Measurements from ENCODE around the gene MRPL37. TPM values are rescaled to one million over a fixed set of nuclear protein-coding genes. Genes with fewer than 3 reads are reported as not detected.
A peak's percentile ranks its signal among the peaks of the same experiment; 100 is the strongest.

Gene MRPL37
- total RNA-seq, 2 experiments from 2014 or later = 24.0 to 24.4 TPM

GRCh38 chr1:54263601-54264226 lies 63.7 kb downstream of the MRPL37 start:
- no peak overlapping the region for H3K4me3 Mint-ChIP-seq
- no peaks in the 10 kb centered on the region for H3K27me3 Mint-ChIP-seq
- DNase-seq (no peak), ATAC-seq (ENCODE audit: poor library complexity) (no peak)
- POLR2A ChIA-PET = no interaction called here
- no peak overlapping the region for H3K27ac ChIP-seq (ENCODE audit: low read depth in 1 of 2, low read length in 2 of 2)
- H3K27me3 ChIP-seq (ENCODE audit: control insufficient read depth in 1 of 2, insufficient read depth in 2 of 2, low read length in 2 of 2) = no peaks in the 10 kb centered on the region
- H3K4me3 ChIP-seq (ENCODE audit: low read length) = no peak overlapping the region
- H3K27ac Mint-ChIP-seq = no peak overlapping the region
- peaks cover 2% of the 10 kb centered on the region for H3K4me1 ChIP-seq (ENCODE audit: insufficient read depth, low read length)
- no peaks in the 10 kb centered on the region for H3K9me3 Mint-ChIP-seq
- peaks cover 7% of the 10 kb centered on the region for H3K4me1 Mint-ChIP-seq (ENCODE audit: low read depth)
- intact Hi-C loops (cut with DNase I, micrococcal nuclease) = no loop called here
- no peaks in the 10 kb centered on the region for H3K9me3 ChIP-seq (ENCODE audit: control insufficient read depth in 1 of 2, insufficient read depth in 1 of 2, low read length in 2 of 2)
- peaks cover 12% of the 10 kb centered on the region for H3K36me3 ChIP-seq (ENCODE audit: insufficient read depth, low read length)
- CTCF ChIA-PET = no interaction called here
- H3K36me3 Mint-ChIP-seq (ENCODE audit: low read depth) = peaks cover 10% of the 10 kb centered on the region
- no peak for TF ChIP-seq CTCF (IDR thresholded peaks at IDR 0.05)

- Histone ChIP-seq H3K4me3 (ENCODE audit: low read length) (no peak overlapping the region), H3K4me1 (ENCODE audit: insufficient read depth, low read length) (peaks cover 6% of the 10 kb centered on the region), H3K27ac (ENCODE audit: low read depth in 1 of 2, low read length in 2 of 2) (no peak overlapping the region), H3K9me3 (ENCODE audit: control insufficient read depth in 1 of 2, insufficient read depth in 1 of 2, low read length in 2 of 2) (no peaks in the 10 kb centered on the region), H3K36me3 (ENCODE audit: insufficient read depth, low read length) (peaks cover 12% of the 10 kb centered on the region), H3K27me3 (ENCODE audit: control insufficient read depth in 1 of 2, insufficient read depth in 2 of 2, low read length in 2 of 2) (no peaks in the 10 kb centered on the region)
- CTCF ChIA-PET = no interaction called here
- Mint-ChIP-seq H3K4me1 (ENCODE audit: low read depth) (peaks cover 18% of the 10 kb centered on the region), H3K4me3 (no peak overlapping the region), H3K9me3 (no peaks in the 10 kb centered on the region), H3K36me3 (ENCODE audit: low read depth) (peaks cover 7% of the 10 kb centered on the region), H3K27me3 (no peaks in the 10 kb centered on the region), H3K27ac (peak overlapping the region; percentile 15)
- DNase-seq (no peak), ATAC-seq (ENCODE audit: poor library complexity) (no peak)
- intact Hi-C loops (cut with DNase I, micrococcal nuclease) = no loop called here
- no peak for TF ChIP-seq CTCF (IDR thresholded peaks at IDR 0.05)
- POLR2A ChIA-PET = no interaction called here
Observed at GRCh38 chr1:54265126-54265525, 65.2 kb downstream of the MRPL37 start.

GRCh38 chr1:54265659-54266058 lies 65.7 kb downstream of the MRPL37 start:
- no peak overlapping the region for H3K4me3 Mint-ChIP-seq
- H3K27me3 ChIP-seq (ENCODE audit: control insufficient read depth in 1 of 2, insufficient read depth in 2 of 2, low read length in 2 of 2) = no peaks in the 10 kb centered on the region
- H3K36me3 Mint-ChIP-seq (ENCODE audit: low read depth) = peaks cover 7% of the 10 kb centered on the region
- H3K27me3 Mint-ChIP-seq = no peaks in the 10 kb centered on the region
- ChIA-PET CTCF (no interaction called here), POLR2A (interaction anchor here (0.7 kb wide), 1 partner anchor 142 kb away, joined by 3 read pairs; no protein-coding TSS in a partner anchor)
- H3K36me3 ChIP-seq (ENCODE audit: insufficient read depth, low read length) = peaks cover 12% of the 10 kb centered on the region
- no peak overlapping the region for H3K27ac ChIP-seq (ENCODE audit: low read depth in 1 of 2, low read length in 2 of 2)
- intact Hi-C loops (cut with DNase I, micrococcal nuclease) = no loop called here
- H3K9me3 Mint-ChIP-seq = no peaks in the 10 kb centered on the region
- ATAC-seq (ENCODE audit: poor library complexity) (no peak), DNase-seq (no peak)
- TF ChIP-seq CTCF (IDR thresholded peaks at IDR 0.05) = no peak
- H3K4me1 Mint-ChIP-seq (ENCODE audit: low read depth) = peaks cover 22% of the 10 kb centered on the region
- H3K4me3 ChIP-seq (ENCODE audit: low read length) = no peak overlapping the region
- peaks cover 6% of the 10 kb centered on the region for H3K4me1 ChIP-seq (ENCODE audit: insufficient read depth, low read length)
- H3K27ac Mint-ChIP-seq = no peak overlapping the region
- no peaks in the 10 kb centered on the region for H3K9me3 ChIP-seq (ENCODE audit: control insufficient read depth in 1 of 2, insufficient read depth in 1 of 2, low read length in 2 of 2)

Data from CD4-positive, alpha-beta T cell (primary cell).